HepG2 (cell line): ENCODE measurements around the gene FILIP1.

Experiments used
- BRD4 ChIP-seq: sonication (generic); formaldehyde crosslinking; IDR thresholded peaks from 2 replicates; pipeline ENCODE4 v1.4.0; 2020; ENCODE audit warnings: missing genetic modification reagents
- CTCF ChIP-seq: sonication (generic); formaldehyde crosslinking; IDR thresholded peaks from 2 replicates; pipeline ENCODE4 v1.5.0; 2020; ENCODE audit warnings: mild to moderate bottlenecking, missing genetic modification reagents, moderate library complexity
- FOXK2 ChIP-seq: fragments of 450-650 bp; IDR thresholded peaks from 2 replicates; pipeline ENCODE4 v1.6.1; 2016
- PRMT3 ChIP-seq: sonication (generic); formaldehyde crosslinking; IDR thresholded peaks from 2 replicates; pipeline ENCODE4 v1.8.1; 2022; ENCODE audit warnings: low read depth, mild to moderate bottlenecking, moderate library complexity, missing genetic modification reagents, borderline replicate concordance
- RAD51 ChIP-seq: fragments of 450-650 bp; IDR thresholded peaks from 2 replicates; pipeline ENCODE4 v1.6.1; 2016; ENCODE audit warnings: borderline replicate concordance
- SMARCC2 ChIP-seq: fragments of 450-650 bp; IDR thresholded peaks from 2 replicates; pipeline ENCODE4 v1.6.1; 2017; ENCODE audit warnings: antibody characterized with exemption, mild to moderate bottlenecking
- ZNF224 ChIP-seq: sonication (generic); formaldehyde crosslinking; IDR thresholded peaks from 2 replicates; pipeline ENCODE4 v1.5.0; 2020; ENCODE audit warnings: mild to moderate bottlenecking, missing genetic modification reagents
- TF ChIP-seq, protein P1 (sequence below): sonication (generic); formaldehyde crosslinking; IDR thresholded peaks from 2 replicates; pipeline ENCODE4 v1.8.0; 2022; ENCODE audit warnings: mild to moderate bottlenecking, missing genetic modification reagents

- no peak for TF ChIP-seq SMARCC2
- TF ChIP-seq RAD51 = no peak
- no peak for TF ChIP-seq FOXK2
- TF ChIP-seq CTCF (CRISPR knock-in tag) = no peak
- no peak for TF ChIP-seq BRD4 (CRISPR knock-in tag)
- TF ChIP-seq ZNF224 (CRISPR knock-in tag) = no peak
- TF ChIP-seq, protein P1, sequence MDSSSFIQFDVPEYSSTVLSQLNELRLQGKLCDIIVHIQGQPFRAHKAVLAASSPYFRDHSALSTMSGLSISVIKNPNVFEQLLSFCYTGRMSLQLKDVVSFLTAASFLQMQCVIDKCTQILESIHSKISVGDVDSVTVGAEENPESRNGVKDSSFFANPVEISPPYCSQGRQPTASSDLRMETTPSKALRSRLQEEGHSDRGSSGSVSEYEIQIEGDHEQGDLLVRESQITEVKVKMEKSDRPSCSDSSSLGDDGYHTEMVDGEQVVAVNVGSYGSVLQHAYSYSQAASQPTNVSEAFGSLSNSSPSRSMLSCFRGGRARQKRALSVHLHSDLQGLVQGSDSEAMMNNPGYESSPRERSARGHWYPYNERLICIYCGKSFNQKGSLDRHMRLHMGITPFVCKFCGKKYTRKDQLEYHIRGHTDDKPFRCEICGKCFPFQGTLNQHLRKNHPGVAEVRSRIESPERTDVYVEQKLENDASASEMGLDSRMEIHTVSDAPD (CRISPR knock-in tag) = no peak
- no peak for TF ChIP-seq PRMT3 (CRISPR knock-in tag)
Observed at GRCh38 chr6:75326557-75327258, 166.9 kb downstream of the FILIP1 start.
